H9 (cell line): Measurements from ENCODE around the gene MFSD6. TPM values are rescaled to one million over a fixed set of nuclear protein-coding genes. Genes with fewer than 3 reads are reported as not detected.
A peak's percentile ranks its signal among the peaks of the same experiment; 100 is the strongest.

Experiments used
- DNase-seq: peaks from one replicate; pipeline ENCODE4 v3.0.0-alpha.2; 2017
- H2AFZ ChIP-seq: one replicate; pipeline ENCODE4 v1.6.1; 2013; ENCODE audit warnings: mild to moderate bottlenecking, low read length, control low read depth, moderate library complexity
- H2AK5ac ChIP-seq: 2 replicates; pipeline ENCODE4 v1.6.1; 2013; ENCODE audit warnings: low read length, control low read depth, mixed read lengths; ENCODE audit not compliant: insufficient read length
- H2BK120ac ChIP-seq: one replicate; pipeline ENCODE4 v1.6.1; 2013; ENCODE audit warnings: low read depth, mild to moderate bottlenecking, low read length, control low read depth, inconsistent platforms; ENCODE audit not compliant: poor library complexity, severe bottlenecking
- H2BK12ac ChIP-seq: 2 replicates; pipeline ENCODE4 v1.6.1; 2013; ENCODE audit warnings: low read length, control low read depth, mixed read lengths, low read depth; ENCODE audit not compliant: insufficient read length
- H2BK15ac ChIP-seq: 2 replicates; pipeline ENCODE4 v1.6.1; 2013; ENCODE audit warnings: low read depth, low read length, control low read depth
- H2BK20ac ChIP-seq: one replicate; pipeline ENCODE4 v1.6.1; 2013; ENCODE audit warnings: low read depth, mild to moderate bottlenecking, low read length, control low read depth, inconsistent platforms; ENCODE audit not compliant: poor library complexity, severe bottlenecking
- H2BK5ac ChIP-seq: 2 replicates; pipeline ENCODE4 v1.6.1; 2013; ENCODE audit warnings: low read length, control low read depth, mixed read lengths; ENCODE audit not compliant: insufficient read length
- H3K14ac ChIP-seq: 2 replicates; pipeline ENCODE4 v1.6.1; 2013; ENCODE audit warnings: low read length, control low read depth; ENCODE audit not compliant: insufficient read depth
- H3K18ac ChIP-seq: 2 replicates; pipeline ENCODE4 v1.6.1; 2013; ENCODE audit warnings: low read depth, mild to moderate bottlenecking, mixed read lengths, low read length, control low read depth; ENCODE audit not compliant: insufficient read length
- H3K23ac ChIP-seq: 2 replicates; pipeline ENCODE4 v1.6.1; 2013; ENCODE audit warnings: low read length, control low read depth, mixed read lengths, low read depth; ENCODE audit not compliant: insufficient read length
- H3K23me2 ChIP-seq: 2 replicates; pipeline ENCODE4 v1.6.1; 2013; ENCODE audit warnings: low read depth, mild to moderate bottlenecking, mixed read lengths, low read length, control low read depth; ENCODE audit not compliant: insufficient read length, poor library complexity, severe bottlenecking
- H3K27ac ChIP-seq: 2 replicates; pipeline ENCODE4 v1.5.1; 2013; ENCODE audit warnings: low read length, control low read depth, mixed read lengths, low read depth; ENCODE audit not compliant: insufficient read length
- H3K27me3 ChIP-seq: 2 replicates; pipeline ENCODE4 v1.6.1; 2013; ENCODE audit warnings: low read length, control low read depth, inconsistent platforms; ENCODE audit not compliant: insufficient read depth
- H3K4ac ChIP-seq: 2 replicates; pipeline ENCODE4 v1.6.1; 2013; ENCODE audit warnings: low read depth, mild to moderate bottlenecking, control low read depth, inconsistent platforms, low read length, moderate library complexity
- H3K4me1 ChIP-seq: 2 replicates; pipeline ENCODE4 v1.6.1; 2013; ENCODE audit warnings: low read length, control low read depth, inconsistent platforms; ENCODE audit not compliant: insufficient read depth
- H3K4me2 ChIP-seq: 2 replicates; pipeline ENCODE4 v1.6.1; 2013; ENCODE audit warnings: low read length, control low read depth, mixed read lengths; ENCODE audit not compliant: insufficient read length, insufficient read depth
- H3K56ac ChIP-seq: 2 replicates; pipeline ENCODE4 v1.6.1; 2013; ENCODE audit warnings: low read depth, mild to moderate bottlenecking, mixed read lengths, low read length, control low read depth; ENCODE audit not compliant: insufficient read length
- H3K79me1 ChIP-seq: 2 replicates; pipeline ENCODE4 v1.6.1; 2013; ENCODE audit warnings: low read depth, mild to moderate bottlenecking, moderate library complexity, low read length, control low read depth, inconsistent platforms; ENCODE audit not compliant: insufficient read depth, poor library complexity, severe bottlenecking
- H3K79me2 ChIP-seq: 2 replicates; pipeline ENCODE4 v1.6.1; 2013; ENCODE audit warnings: low read length, control low read depth, inconsistent platforms; ENCODE audit not compliant: insufficient read depth
- H3K9ac ChIP-seq: 2 replicates; pipeline ENCODE4 v1.6.1; 2013; ENCODE audit warnings: low read length, control low read depth, mixed read lengths; ENCODE audit not compliant: insufficient read length; ENCODE audit errors: extremely low read depth
- H3K9me3 ChIP-seq: one replicate; pipeline ENCODE4 v1.6.1; 2013; ENCODE audit warnings: low read depth, low read length, inconsistent platforms; ENCODE audit not compliant: control insufficient read depth
- H3T11ph ChIP-seq: one replicate; pipeline ENCODE4 v1.6.1; 2013; ENCODE audit warnings: mild to moderate bottlenecking, low read length, control low read depth, inconsistent platforms
- H4K20me1 ChIP-seq: one replicate; pipeline ENCODE4 v1.6.1; 2013; ENCODE audit not compliant: control insufficient read depth, insufficient read length, insufficient read depth
- H4K5ac ChIP-seq: 2 replicates; pipeline ENCODE4 v1.6.1; 2013; ENCODE audit warnings: low read depth, mild to moderate bottlenecking, mixed read lengths, low read length, control low read depth; ENCODE audit not compliant: insufficient read length
- H4K8ac ChIP-seq: replicated peaks from 2 replicates; pipeline ENCODE4 v1.6.1; 2013; ENCODE audit warnings: low read length, control low read depth, mixed read lengths, low read depth; ENCODE audit not compliant: insufficient read length
- H4K91ac ChIP-seq: 2 replicates; pipeline ENCODE4 v1.6.1; 2013; ENCODE audit warnings: low read depth, mild to moderate bottlenecking, moderate library complexity, mixed read lengths, low read length, control low read depth; ENCODE audit not compliant: insufficient read length
- H3K27ac Mint-ChIP-seq, 3 experiments: 2 replicates in 2 of 3; 3 replicates in 1 of 3; pipeline ENCODE4 v1.8.0; 2020 to 2021; ENCODE audit warnings: mixed read lengths in 3 of 3, mild to moderate bottlenecking in 1 of 3, moderate library complexity in 1 of 3
- H3K27me3 Mint-ChIP-seq: 2 replicates; pipeline ENCODE4 v1.8.0; 2021; ENCODE audit warnings: low read depth, mild to moderate bottlenecking, moderate library complexity, mixed read lengths
- H3K36me3 Mint-ChIP-seq, 3 experiments: 2 replicates in 2 of 3; 3 replicates in 1 of 3; pipeline ENCODE4 v1.8.0; 2020 to 2021; ENCODE audit warnings: low read depth in 3 of 3, mixed read lengths in 3 of 3; ENCODE audit not compliant: insufficient read depth in 1 of 3
- H3K4me1 Mint-ChIP-seq, 2 experiments: 2 replicates each; pipeline ENCODE4 v1.8.0; 2020; ENCODE audit warnings: mixed read lengths in 2 of 2
- H3K4me3 Mint-ChIP-seq, 2 experiments: 2 replicates in 1 of 2; 3 replicates in 1 of 2; pipeline ENCODE4 v1.8.0; 2020 to 2021; ENCODE audit warnings: mild to moderate bottlenecking in 2 of 2, mixed read lengths in 2 of 2, moderate library complexity in 1 of 2
- H3K9me3 Mint-ChIP-seq, 2 experiments: 2 replicates in 1 of 2; 3 replicates in 1 of 2; pipeline ENCODE4 v1.8.0; 2020; ENCODE audit warnings: mild to moderate bottlenecking in 2 of 2, mixed read lengths in 2 of 2, moderate library complexity in 1 of 2
- WGBS: extraction: QIAGEN DNeasy Blood & Tissue Kit; methylation state at CpG from one replicate; pipeline ENCODE4 v1.1.7; 2013; ENCODE audit warnings: missing lambda C conversion rate, low lambda C conversion rate, mixed read lengths; ENCODE audit not compliant: insufficient read length; ENCODE audit errors: extremely low coverage; 5-methylcytosine and 5-hydroxymethylcytosine counted together
- total RNA-seq: library from RNA; stranded (reverse); gene quantifications from 2 replicates; pipeline ENCODE4 v1.2.1, GENCODE V29; 2021
- TF ChIP-seq, protein P1 (sequence below): fragments of 200-600 bp; sonication (generic); conservative IDR thresholded peaks from 3 replicates; pipeline ENCODE4 v1.8.0; 2021; ENCODE audit warnings: antibody characterized with exemption, mild to moderate bottlenecking

MFSD6 gene
- total RNA-seq, 1 experiment from 2014 or later, result 4.0 TPM

DNA sequence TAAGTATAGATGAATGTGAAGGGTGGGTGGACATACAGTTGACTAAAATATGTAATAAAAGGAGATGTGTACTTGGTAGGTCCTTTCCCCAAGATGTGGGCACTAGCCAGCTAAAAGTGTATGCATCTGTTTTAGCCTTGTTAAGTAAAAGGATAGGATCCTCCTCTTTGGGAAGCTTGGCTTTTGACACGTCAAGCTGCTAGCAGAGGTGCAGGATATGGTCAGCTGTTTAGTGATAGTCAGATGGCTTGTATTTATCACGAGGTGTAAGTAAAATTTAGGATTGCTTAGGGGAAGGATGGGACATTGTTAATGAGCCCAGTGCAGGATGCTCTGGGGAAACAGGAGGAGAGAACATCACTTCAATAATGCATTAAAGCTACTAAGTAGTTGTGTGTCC lies 1.5 kb downstream of the MFSD6 start:
- Histone ChIP-seq H2BK120ac (no peak overlapping the region), H3K79me2 (no peaks in the 10 kb centered on the region), H3K4me1 (peaks cover 6% of the 10 kb centered on the region; the same call in 1 of the 2 replicates), H3K79me1 (no peaks in the 10 kb centered on the region), H3K27ac (no peak overlapping the region), H3T11ph (no peak overlapping the region), H3K18ac (no peak overlapping the region), H4K8ac (no peak overlapping the region), H3K4me2 (peak overlapping the region; percentile 87), H4K20me1 (no peaks in the 10 kb centered on the region), H4K91ac (no peak overlapping the region), H2BK12ac (no peak overlapping the region), H4K5ac (no peak overlapping the region), H2BK5ac (no peak overlapping the region), H3K27me3 (no peaks in the 10 kb centered on the region; the same call in 1 of the 2 replicates), H2AFZ (no peak overlapping the region), H2AK5ac (no peak overlapping the region), H3K9ac (peak overlapping the region; percentile 26), H2BK15ac (no peak overlapping the region), H3K23ac (no peak overlapping the region), H3K4ac (no peak overlapping the region), H3K23me2 (peaks cover 8% of the 10 kb centered on the region), H3K9me3 (no peaks in the 10 kb centered on the region), H3K14ac (no peak overlapping the region), H2BK20ac (no peak overlapping the region), H3K56ac (no peak overlapping the region)
- Mint-ChIP-seq H3K36me3 (no peaks in the 10 kb centered on the region), H3K27ac (no peak overlapping the region), H3K9me3 (no peaks in the 10 kb centered on the region), H3K27me3 (peaks cover 20% of the 10 kb centered on the region), H3K4me3 (peak overlapping the region in 1 of 2 experiments; percentile 81; a peak in 1 of 5 replicates), H3K4me1 (peaks cover 25 to 26% of the 10 kb centered on the region in 2 experiments)
- TF ChIP-seq, protein P1, sequence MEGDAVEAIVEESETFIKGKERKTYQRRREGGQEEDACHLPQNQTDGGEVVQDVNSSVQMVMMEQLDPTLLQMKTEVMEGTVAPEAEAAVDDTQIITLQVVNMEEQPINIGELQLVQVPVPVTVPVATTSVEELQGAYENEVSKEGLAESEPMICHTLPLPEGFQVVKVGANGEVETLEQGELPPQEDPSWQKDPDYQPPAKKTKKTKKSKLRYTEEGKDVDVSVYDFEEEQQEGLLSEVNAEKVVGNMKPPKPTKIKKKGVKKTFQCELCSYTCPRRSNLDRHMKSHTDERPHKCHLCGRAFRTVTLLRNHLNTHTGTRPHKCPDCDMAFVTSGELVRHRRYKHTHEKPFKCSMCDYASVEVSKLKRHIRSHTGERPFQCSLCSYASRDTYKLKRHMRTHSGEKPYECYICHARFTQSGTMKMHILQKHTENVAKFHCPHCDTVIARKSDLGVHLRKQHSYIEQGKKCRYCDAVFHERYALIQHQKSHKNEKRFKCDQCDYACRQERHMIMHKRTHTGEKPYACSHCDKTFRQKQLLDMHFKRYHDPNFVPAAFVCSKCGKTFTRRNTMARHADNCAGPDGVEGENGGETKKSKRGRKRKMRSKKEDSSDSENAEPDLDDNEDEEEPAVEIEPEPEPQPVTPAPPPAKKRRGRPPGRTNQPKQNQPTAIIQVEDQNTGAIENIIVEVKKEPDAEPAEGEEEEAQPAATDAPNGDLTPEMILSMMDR, result no peak
- DNase-seq, result no peak
- WGBS, result no CpG with 5 or more reads among the region's 2 CpGs
